Stimulated activated CD4-positive, alpha-beta T cell treated with anti-CD3 and anti-CD28 coated beads, TNF-alpha, amount 100 ng/mL, for 4 hours (primary cell): ENCODE measurements around the gene SPEF2.

ENCODE experiments used
- DNase-seq, 3 experiments: peaks; one replicate each; pipeline ENCODE4 v3.0.0-alpha.2; 2020; ENCODE audit warnings: low read depth in 3 of 3

SPEF2 gene

GRCh38 chr5:35778259-35778769 lies 160.7 kb downstream of the SPEF2 start:
- DNase-seq = no peak

DNA sequence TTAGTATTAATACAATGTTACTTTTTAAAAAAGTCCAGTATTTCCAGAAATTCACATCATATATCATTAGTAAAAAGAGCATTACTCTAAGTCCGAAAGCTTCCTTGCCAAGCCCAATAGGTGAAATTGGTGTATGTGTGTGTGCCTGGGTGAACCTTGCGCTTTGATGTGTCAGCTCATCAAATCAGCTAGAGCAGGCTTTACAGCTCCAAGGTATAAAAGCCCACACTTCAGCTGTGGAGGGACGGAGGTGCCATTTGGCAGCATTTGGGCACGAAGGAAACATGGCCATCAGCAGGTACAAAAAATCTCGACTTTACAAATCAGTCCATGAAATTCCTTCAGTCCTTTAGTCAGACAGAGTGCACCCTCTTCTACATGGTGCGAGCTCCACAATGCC lies 162.6 kb downstream of the SPEF2 start:
- peak in 1 of 3 experiments; percentile 38 for DNase-seq

GRCh38 chr5:35781181-35781790 lies 163.6 kb downstream of the SPEF2 start:
- DNase-seq = no peak

GRCh38 chr5:35783551-35783950 lies 165.9 kb downstream of the SPEF2 start:
- DNase-seq = no peak

DNA sequence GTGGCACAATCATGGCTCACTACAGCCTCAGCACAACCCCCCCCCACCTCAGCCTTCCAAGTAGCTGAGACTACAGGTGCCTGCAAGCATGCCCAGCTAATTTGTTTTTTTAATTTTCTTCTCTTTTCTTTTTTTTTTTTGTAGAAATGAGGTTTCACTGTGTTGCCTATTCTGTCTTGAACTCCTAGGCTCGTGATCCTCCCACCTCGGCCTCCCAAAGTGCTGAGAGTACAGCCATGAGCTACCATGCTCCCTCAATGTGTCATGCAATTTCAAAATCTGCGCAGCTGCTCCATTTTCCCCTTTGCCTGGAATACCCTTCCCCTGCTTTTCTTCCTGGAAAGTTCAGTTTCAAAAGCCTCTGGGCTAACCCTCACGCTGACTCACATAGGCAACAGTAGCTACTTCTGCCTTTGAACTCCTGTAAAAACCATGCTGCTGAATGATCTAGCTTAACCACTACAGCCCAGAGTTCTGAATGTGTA lies 168.0 kb downstream of the SPEF2 start:
- peak in 1 of 3 experiments; percentile 33 for DNase-seq

GRCh38 chr5:35788724-35789123 lies 171.1 kb downstream of the SPEF2 start:
- DNase-seq = no peak

DNA sequence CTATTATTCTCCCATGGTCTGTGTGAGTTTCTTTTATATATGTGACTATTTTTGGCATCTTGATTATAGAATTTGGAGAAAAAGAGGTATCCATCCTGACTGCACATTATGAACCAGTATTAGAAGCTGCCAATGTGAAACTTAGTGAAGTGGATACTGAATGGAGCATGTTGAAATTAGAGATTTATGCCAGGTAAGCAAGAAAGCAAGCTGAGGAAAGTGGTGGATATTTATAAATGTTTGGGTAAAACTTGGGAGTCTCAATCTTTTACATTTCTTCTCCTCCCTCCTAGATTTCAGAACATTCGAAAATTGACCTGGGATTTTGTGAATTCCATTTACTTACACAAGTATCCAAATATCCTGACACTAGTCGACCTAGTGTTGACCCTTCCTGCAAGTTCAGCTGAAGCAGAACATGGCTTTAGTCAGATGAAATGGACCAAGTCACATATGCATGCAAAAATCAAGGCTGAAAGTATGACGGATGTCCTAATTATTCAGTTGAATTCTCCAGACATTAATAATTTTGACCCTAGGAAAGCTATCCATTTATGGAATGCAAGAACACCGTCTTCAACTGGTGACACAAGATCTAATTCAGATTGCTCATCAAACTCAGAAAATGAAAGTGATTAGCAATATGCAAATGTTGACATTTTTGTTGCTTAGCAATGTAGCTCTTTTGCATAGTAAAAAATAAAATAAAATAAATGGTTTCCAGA lies 172.2 kb downstream of the SPEF2 start:
- DNase-seq = no peak

GRCh38 chr5:35790457-35790822 lies 172.8 kb downstream of the SPEF2 start:
- DNase-seq = no peak

DNA sequence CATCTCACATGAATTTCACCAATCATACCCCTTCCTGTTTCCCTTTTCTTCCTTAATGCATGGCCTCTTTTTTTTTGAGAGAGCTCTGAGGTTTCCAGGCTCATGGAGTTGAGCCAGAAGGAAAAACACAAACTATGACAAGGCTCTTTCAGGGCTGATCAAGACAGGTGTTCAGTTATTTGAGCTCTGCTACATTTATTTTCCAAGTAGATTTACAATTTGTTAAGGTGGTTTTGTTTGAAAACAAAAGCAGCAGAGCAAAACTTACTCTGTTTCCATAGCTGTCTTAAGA lies 176.6 kb downstream of the SPEF2 start:
- DNase-seq = no peak

- DNase-seq = no peak
These were observed 177.2 kb downstream of the SPEF2 start for GRCh38 chr5:35794684-35795375.

DNA sequence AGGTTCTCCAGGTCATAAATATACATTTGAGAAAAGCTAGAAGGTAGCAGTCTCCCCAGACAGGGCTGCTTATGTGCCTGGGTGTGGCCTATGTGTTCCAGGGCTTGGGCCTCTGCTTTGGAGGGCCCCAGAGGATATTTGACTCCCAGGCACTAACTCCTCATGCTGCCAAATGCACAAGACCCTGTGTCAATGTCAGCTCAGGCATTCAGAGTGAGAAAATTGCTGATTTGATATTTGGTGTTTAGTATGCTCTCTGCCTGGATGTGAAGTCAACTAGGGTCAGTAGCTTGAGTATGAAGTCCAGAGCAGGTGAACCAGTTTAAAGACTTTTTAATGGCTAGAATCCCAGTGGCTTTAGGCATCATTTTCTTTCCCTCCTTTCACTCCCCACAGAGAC lies 181.5 kb downstream of the SPEF2 start:
- DNase-seq = no peak

GRCh38 chr5:35799753-35800152 lies 182.1 kb downstream of the SPEF2 start:
- DNase-seq = no peak

GRCh38 chr5:35803191-35803651 lies 185.6 kb downstream of the SPEF2 start:
- no peak for DNase-seq

- no peak for DNase-seq
These were observed 186.6 kb downstream of the SPEF2 start for GRCh38 chr5:35804201-35804653.

GRCh38 chr5:35804841-35805240 lies 187.2 kb downstream of the SPEF2 start:
- no peak for DNase-seq

DNA sequence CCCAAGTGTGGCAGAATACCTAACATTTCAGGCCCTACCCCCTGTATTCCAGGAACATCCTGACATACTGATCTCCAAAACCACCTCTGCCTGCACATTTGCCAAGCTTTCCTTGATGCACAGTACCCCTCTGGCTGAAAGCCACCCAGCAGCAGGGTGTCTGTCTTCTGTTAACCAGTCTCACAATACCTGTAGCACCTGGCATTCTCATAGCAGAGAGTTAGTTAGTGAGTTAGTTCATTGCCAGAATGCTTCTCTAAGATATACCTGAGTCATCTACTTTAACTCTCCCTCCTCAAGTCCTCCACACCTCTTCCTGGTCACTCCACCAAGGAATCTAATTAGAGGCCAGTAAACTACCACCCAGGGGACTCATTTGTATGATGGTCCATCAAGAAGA lies 192.9 kb downstream of the SPEF2 start:
- no peak for DNase-seq

DNA sequence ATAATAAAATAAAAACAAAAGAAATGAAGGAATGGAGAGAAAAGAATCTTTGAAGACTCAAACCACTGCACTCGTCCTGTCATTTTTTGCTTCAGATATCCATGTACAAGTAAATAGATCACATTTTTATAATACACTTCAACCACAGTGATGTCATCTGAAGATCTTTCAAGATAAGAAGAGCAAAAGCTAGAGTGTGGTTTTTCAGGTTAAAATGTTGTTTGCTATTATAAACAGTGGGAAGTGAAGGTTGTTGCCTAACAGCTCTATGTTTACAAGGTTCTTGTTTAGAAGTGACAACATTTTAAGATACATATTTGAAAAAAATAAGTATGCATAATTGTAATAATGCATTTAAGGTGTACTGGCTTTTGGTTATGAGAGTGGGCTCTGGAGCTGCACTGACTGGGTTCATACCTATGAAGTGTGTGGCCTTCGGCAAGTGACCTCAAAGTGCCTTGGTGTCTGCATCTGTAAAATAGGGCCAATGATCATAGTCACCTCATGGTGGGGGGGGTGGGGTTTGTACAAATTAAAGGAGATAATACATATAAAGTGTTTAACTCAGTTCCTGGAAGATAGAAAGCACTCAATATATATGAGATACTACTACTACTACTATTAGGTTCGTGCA lies 193.6 kb downstream of the SPEF2 start:
- no peak for DNase-seq

DNA sequence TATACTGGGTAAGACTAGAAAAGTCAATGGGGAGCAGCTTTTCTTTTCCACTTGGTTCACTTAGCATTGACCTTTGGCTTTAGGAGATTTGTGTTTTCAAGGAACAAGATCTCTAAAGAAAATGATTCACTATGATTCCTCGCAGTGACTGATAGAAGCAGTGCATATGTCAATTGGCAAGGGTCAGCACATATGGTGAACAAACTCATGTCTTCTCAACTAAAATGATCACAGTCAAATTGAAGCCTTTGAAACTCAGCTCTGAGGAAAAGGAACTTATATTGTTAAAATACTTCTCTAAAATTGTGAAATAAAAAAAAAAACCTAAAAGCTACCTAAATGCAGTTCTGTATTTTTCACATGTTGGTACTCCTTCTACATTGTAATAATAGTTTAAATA lies 195.9 kb downstream of the SPEF2 start:
- DNase-seq = no peak

- no peak for DNase-seq
These were observed 197.7 kb downstream of the SPEF2 start for GRCh38 chr5:35815089-35815936.

DNA sequence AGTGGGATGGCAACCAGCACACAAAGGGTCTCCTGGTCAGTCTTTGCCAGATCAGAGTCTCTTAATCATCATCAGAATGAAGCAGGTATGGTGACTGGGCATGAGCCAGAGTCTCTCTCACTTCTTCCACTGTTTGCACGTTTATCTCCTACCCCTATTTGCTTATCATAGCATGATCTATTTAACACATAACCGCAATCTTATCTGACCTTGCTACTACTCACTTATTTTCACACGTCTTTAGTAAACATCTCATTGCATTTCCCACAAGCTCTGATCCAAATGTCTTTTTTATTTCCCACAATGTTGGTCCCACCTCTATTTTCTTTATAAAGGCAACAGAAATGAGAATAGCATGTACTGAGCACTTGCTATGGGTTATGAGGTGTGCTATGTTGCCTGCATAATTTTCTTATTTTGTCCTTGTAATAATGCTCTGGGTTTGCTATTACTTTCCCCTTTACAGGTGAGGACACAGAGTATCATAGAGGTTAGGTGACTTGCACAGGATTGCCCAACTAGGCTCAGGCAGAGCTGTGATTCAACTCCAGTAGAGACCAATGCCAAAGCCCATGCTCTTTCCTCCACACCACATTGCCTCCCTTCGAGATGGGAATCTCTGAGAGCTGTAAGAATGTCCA lies 199.3 kb downstream of the SPEF2 start:
- no peak for DNase-seq

DNA sequence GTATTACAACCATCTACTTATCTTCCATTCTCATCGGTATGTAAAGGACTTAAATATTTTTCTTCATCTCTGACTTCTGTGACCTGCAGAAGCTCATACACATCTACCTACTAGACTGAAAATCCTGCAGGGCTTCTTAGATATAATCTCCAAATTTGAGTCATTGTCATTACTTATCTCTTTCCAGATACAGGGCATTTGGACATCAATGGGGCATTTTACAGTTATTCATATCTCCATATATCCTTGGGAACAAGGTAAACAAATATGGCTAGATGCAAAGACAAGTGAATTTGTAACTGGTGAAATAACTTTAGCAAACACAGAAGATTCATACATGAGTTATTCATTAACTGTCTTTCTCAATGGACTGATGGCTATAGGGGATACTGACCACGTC lies 201.4 kb downstream of the SPEF2 start:
- no peak for DNase-seq
